HEK293 (cell line): ENCODE measurements around the gene WDR82.

ENCODE experiments used
- CTCF ChIA-PET: fragments of 350-600 bp; formaldehyde crosslinking; extraction: SDS; loops from one replicate; lab custom pipeline; 2021; ENCODE audit warnings: antibody characterized with exemption; lab: Yijun Ruan, JAX
- POLR2A ChIA-PET: fragments of 300-600 bp; formaldehyde crosslinking; extraction: SDS; loops from one replicate; lab custom pipeline; 2020; ENCODE audit warnings: antibody characterized with exemption, inconsistent platforms; lab: Yijun Ruan, JAX
- H3K27ac ChIP-seq: fragments of 200-500 bp; sonication (Bioruptor generic); 2 replicates; pipeline ENCODE4 v1.5.1; 2014; ENCODE audit warnings: low read depth, low read length, control low read depth, inconsistent platforms; ENCODE audit errors: extremely low read depth
- H3K36me3 ChIP-seq, 2 experiments: fragments of 200-500 bp in 1 of 2; sonication (Bioruptor generic) in 1 of 2; 1 replicate in 1 of 2; 2 replicates in 1 of 2; pipeline ENCODE4 v1.5.1; 2014 to 2017; ENCODE audit warnings: inconsistent platforms in 2 of 2, low read length in 2 of 2; ENCODE audit not compliant: control insufficient read depth in 2 of 2, insufficient read depth in 1 of 2
- H3K4me1 ChIP-seq: fragments of 200-500 bp; sonication (Bioruptor generic); 2 replicates; pipeline ENCODE4 v1.5.1; 2014; ENCODE audit warnings: mild to moderate bottlenecking, low read length, inconsistent platforms; ENCODE audit not compliant: control insufficient read depth, insufficient read depth
- H3K4me3 ChIP-seq: 2 replicates; pipeline ENCODE4 v1.5.1; 2011; ENCODE audit warnings: low read depth, mild to moderate bottlenecking, control low read depth, low read length, moderate library complexity
- H3K9me3 ChIP-seq: fragments of 200-500 bp; sonication (Bioruptor generic); 2 replicates; pipeline ENCODE4 v1.5.1; 2014; ENCODE audit warnings: low read depth, low read length, inconsistent platforms; ENCODE audit not compliant: control insufficient read depth, insufficient read depth
- EGR2 ChIP-seq: fragments of 450-650 bp; formaldehyde crosslinking; IDR thresholded peaks from 2 replicates; pipeline ENCODE4 v1.5.1; 2016; ENCODE audit warnings: low read depth, missing biosample characterization, missing genetic modification characterization
- GFI1B ChIP-seq: fragments of 450-650 bp; formaldehyde crosslinking; IDR thresholded peaks from 2 replicates; pipeline ENCODE4 v1.5.1; 2016; ENCODE audit warnings: missing biosample characterization, missing genetic modification characterization
- OVOL3 ChIP-seq: fragments of 450-650 bp; formaldehyde crosslinking; IDR thresholded peaks from 2 replicates; pipeline ENCODE4 v1.5.1; 2016; ENCODE audit warnings: missing biosample characterization, missing genetic modification characterization
- SALL2 ChIP-seq: fragments of 450-650 bp; formaldehyde crosslinking; IDR thresholded peaks from 2 replicates; pipeline ENCODE4 v1.5.0; 2017; ENCODE audit warnings: missing biosample characterization, mild to moderate bottlenecking, missing genetic modification characterization, borderline replicate concordance
- SP7 ChIP-seq: fragments of 450-650 bp; formaldehyde crosslinking; IDR thresholded peaks from 2 replicates; pipeline ENCODE4 v1.5.1; 2016; ENCODE audit warnings: missing biosample characterization, missing genetic modification characterization
- YY2 ChIP-seq: fragments of 450-650 bp; formaldehyde crosslinking; IDR thresholded peaks from 2 replicates; pipeline ENCODE4 v1.5.1; 2016; ENCODE audit warnings: missing biosample characterization, missing genetic modification characterization
- ZNF114 ChIP-seq: fragments of 450-650 bp; formaldehyde crosslinking; IDR thresholded peaks from 2 replicates; pipeline ENCODE4 v1.5.0; 2017; ENCODE audit warnings: missing biosample characterization, missing genetic modification characterization
- ZNF2 ChIP-seq: fragments of 450-650 bp; formaldehyde crosslinking; IDR thresholded peaks from 2 replicates; pipeline ENCODE4 v1.5.1; 2016; ENCODE audit warnings: missing biosample characterization, missing genetic modification characterization
- ZNF23 ChIP-seq: fragments of 450-650 bp; formaldehyde crosslinking; IDR thresholded peaks from 2 replicates; pipeline ENCODE4 v1.5.1; 2016; ENCODE audit warnings: missing biosample characterization, missing genetic modification characterization, borderline replicate concordance
- ZNF302 ChIP-seq: fragments of 450-650 bp; formaldehyde crosslinking; IDR thresholded peaks from 2 replicates; pipeline ENCODE4 v1.5.1; 2016; ENCODE audit warnings: missing biosample characterization, missing genetic modification characterization, low read depth
- ZNF501 ChIP-seq: fragments of 450-650 bp; formaldehyde crosslinking; IDR thresholded peaks from 2 replicates; pipeline ENCODE4 v1.5.1; 2016; ENCODE audit warnings: missing biosample characterization, missing genetic modification characterization
- ZNF548 ChIP-seq: fragments of 450-650 bp; formaldehyde crosslinking; IDR thresholded peaks from 2 replicates; pipeline ENCODE4 v1.5.1; 2016; ENCODE audit warnings: missing biosample characterization, missing genetic modification characterization
- ZNF558 ChIP-seq: fragments of 450-650 bp; formaldehyde crosslinking; IDR thresholded peaks from 2 replicates; pipeline ENCODE4 v1.5.1; 2016; ENCODE audit warnings: missing biosample characterization, missing genetic modification characterization
- ZNF571 ChIP-seq: fragments of 450-650 bp; formaldehyde crosslinking; IDR thresholded peaks from 2 replicates; pipeline ENCODE4 v1.5.0; 2017; ENCODE audit warnings: missing biosample characterization, missing genetic modification characterization
- ZNF624 ChIP-seq: fragments of 450-650 bp; formaldehyde crosslinking; IDR thresholded peaks from 2 replicates; pipeline ENCODE4 v1.5.1; 2017; ENCODE audit warnings: missing biosample characterization, missing genetic modification characterization
- ZNF747 ChIP-seq: fragments of 450-650 bp; formaldehyde crosslinking; IDR thresholded peaks from 2 replicates; pipeline ENCODE4 v1.5.1; 2016; ENCODE audit warnings: missing biosample characterization, missing genetic modification characterization
- ZNF776 ChIP-seq: fragments of 450-650 bp; formaldehyde crosslinking; IDR thresholded peaks from 2 replicates; pipeline ENCODE4 v1.5.0; 2017; ENCODE audit warnings: missing biosample characterization, missing genetic modification characterization, borderline replicate concordance
- TF ChIP-seq, protein P1 (sequence below): fragments of 450-650 bp; formaldehyde crosslinking; IDR thresholded peaks from 2 replicates; pipeline ENCODE4 v1.5.1; 2016; ENCODE audit warnings: missing biosample characterization, missing genetic modification characterization
- TF ChIP-seq, protein P2 (sequence below): fragments of 450-650 bp; formaldehyde crosslinking; IDR thresholded peaks from 2 replicates; pipeline ENCODE4 v1.5.1; 2016; ENCODE audit warnings: missing biosample characterization, missing genetic modification characterization
- TF ChIP-seq, protein P3 (sequence below): sonication (generic); formaldehyde crosslinking; IDR thresholded peaks from 2 replicates; pipeline ENCODE4 v1.8.1; 2022; ENCODE audit warnings: mild to moderate bottlenecking, moderate library complexity, missing genetic modification reagents
- TF ChIP-seq, protein P4 (sequence below): fragments of 450-650 bp; formaldehyde crosslinking; IDR thresholded peaks from 2 replicates; pipeline ENCODE4 v1.5.1; 2016; ENCODE audit warnings: missing biosample characterization, missing genetic modification characterization, borderline replicate concordance
- TF ChIP-seq, protein P5 (sequence below): fragments of 450-650 bp; formaldehyde crosslinking; IDR thresholded peaks from 2 replicates; pipeline ENCODE4 v1.5.1; 2016; ENCODE audit warnings: missing biosample characterization, missing genetic modification characterization
- TF ChIP-seq, protein P6 (sequence below): fragments of 450-650 bp; formaldehyde crosslinking; IDR thresholded peaks from 2 replicates; pipeline ENCODE4 v1.5.1; 2016; ENCODE audit warnings: missing biosample characterization, missing genetic modification characterization
- TF ChIP-seq, protein P7 (sequence below): fragments of 450-650 bp; IDR thresholded peaks from 2 replicates; pipeline ENCODE4 v1.5.1; 2018; ENCODE audit warnings: missing biosample characterization, missing genetic modification characterization

WDR82 gene

DNA sequence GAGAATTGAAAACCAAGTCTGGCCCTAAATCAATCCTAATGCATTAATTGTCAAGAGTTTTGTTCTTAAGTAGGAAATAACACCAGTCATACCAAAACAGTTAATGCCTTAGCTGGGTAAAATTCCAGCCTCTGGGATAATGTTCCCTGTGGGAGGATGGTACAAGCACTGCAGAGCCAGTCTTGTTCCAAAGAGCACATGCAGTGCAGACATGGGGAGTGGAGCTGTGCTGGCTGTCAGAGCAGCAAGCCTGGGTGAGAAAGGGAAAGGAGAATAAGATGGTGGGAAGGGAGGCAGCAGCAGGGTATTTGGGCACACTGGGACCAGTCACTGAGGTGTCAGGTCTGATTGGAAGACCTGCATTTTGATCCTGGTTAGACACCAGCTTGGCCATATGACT, 68.4 kb downstream of the WDR82 start:
- POLR2A ChIA-PET: interaction anchor here (1.5 kb wide), 1 partner anchor 55 kb away, joined by 5 read pairs; the partner anchor contains the start of gene POC1A
- CTCF ChIA-PET: interaction anchor here (0.6 to 3.6 kb wide), 3 partner anchors 10 to 238 kb away, joined by 3 to 20 read pairs (median 4); no protein-coding TSS in a partner anchor
- H3K9me3 ChIP-seq: no peaks in the 10 kb centered on the region

DNA sequence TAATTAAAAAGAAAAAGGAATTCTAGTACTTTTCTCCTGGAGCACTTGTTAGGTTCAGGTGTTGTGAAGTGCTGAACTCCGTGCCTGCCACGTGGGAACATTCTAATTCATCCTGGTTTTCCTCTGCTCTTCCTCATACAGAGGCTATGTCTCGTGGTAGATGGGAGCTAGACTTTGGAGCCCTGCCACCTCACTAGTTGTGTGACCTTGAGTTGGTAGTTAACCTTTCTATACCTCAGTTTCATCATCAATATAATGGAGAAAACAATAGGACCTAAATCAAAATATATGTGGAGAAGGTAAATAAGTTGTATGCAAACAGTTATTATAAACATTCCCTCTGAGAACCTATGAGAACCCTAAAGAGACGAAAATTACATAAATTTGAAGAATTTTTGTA, 69.9 kb downstream of the WDR82 start:
- peaks cover 46 to 97% of the 10 kb centered on the region in 2 experiments; a peak in 2 of 3 replicates for H3K36me3 ChIP-seq
- H3K4me1 ChIP-seq: no peaks in the 10 kb centered on the region
- no peaks in the 10 kb centered on the region for H3K9me3 ChIP-seq
- H3K27ac ChIP-seq: no peak overlapping the region
- H3K4me3 ChIP-seq: no peak overlapping the region
- ChIA-PET POLR2A (interaction anchor here (1.5 kb wide), 1 partner anchor 54 kb away, joined by 5 read pairs; the partner anchor contains the start of gene POC1A), CTCF (interaction anchor here (0.9 to 3.6 kb wide), 3 partner anchors 10 to 131 kb away, joined by 3 to 20 read pairs (median 5); no protein-coding TSS in a partner anchor)
- no peak for TF ChIP-seq ZNF747 (tag by site-specific recombination)
- no peak for TF ChIP-seq SP7 (tag by site-specific recombination)
- no peak for TF ChIP-seq ZNF776 (tag by site-specific recombination)
- TF ChIP-seq ZNF302 (tag by site-specific recombination): no peak
- TF ChIP-seq, protein P1, sequence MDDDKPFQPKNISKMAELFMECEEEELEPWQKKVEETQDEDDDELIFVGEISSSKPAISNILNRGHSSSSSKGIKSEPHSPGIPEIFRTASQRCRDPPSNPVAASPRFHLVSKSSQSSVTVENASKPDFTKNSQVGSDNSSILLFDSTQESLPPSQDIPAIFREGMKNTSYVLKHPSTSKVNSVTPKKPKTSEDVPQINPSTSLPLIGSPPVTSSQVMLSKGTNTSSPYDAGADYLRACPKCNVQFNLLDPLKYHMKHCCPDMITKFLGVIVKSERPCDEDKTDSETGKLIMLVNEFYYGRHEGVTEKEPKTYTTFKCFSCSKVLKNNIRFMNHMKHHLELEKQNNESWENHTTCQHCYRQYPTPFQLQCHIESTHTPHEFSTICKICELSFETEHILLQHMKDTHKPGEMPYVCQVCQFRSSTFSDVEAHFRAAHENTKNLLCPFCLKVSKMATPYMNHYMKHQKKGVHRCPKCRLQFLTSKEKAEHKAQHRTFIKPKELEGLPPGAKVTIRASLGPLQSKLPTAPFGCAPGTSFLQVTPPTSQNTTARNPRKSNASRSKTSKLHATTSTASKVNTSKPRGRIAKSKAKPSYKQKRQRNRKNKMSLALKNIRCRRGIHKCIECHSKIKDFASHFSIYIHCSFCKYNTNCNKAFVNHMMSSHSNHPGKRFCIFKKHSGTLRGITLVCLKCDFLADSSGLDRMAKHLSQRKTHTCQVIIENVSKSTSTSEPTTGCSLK: no peak
- TF ChIP-seq, protein P2, sequence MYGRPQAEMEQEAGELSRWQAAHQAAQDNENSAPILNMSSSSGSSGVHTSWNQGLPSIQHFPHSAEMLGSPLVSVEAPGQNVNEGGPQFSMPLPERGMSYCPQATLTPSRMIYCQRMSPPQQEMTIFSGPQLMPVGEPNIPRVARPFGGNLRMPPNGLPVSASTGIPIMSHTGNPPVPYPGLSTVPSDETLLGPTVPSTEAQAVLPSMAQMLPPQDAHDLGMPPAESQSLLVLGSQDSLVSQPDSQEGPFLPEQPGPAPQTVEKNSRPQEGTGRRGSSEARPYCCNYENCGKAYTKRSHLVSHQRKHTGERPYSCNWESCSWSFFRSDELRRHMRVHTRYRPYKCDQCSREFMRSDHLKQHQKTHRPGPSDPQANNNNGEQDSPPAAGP (tag by site-specific recombination): no peak
- TF ChIP-seq, protein P3, sequence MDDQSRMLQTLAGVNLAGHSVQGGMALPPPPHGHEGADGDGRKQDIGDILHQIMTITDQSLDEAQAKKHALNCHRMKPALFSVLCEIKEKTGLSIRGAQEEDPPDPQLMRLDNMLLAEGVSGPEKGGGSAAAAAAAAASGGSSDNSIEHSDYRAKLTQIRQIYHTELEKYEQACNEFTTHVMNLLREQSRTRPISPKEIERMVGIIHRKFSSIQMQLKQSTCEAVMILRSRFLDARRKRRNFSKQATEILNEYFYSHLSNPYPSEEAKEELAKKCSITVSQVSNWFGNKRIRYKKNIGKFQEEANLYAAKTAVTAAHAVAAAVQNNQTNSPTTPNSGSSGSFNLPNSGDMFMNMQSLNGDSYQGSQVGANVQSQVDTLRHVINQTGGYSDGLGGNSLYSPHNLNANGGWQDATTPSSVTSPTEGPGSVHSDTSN (CRISPR knock-in tag): no peak
- TF ChIP-seq, protein P4, sequence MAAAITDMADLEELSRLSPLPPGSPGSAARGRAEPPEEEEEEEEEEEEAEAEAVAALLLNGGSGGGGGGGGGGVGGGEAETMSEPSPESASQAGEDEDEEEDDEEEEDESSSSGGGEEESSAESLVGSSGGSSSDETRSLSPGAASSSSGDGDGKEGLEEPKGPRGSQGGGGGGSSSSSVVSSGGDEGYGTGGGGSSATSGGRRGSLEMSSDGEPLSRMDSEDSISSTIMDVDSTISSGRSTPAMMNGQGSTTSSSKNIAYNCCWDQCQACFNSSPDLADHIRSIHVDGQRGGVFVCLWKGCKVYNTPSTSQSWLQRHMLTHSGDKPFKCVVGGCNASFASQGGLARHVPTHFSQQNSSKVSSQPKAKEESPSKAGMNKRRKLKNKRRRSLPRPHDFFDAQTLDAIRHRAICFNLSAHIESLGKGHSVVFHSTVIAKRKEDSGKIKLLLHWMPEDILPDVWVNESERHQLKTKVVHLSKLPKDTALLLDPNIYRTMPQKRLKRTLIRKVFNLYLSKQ (tag by site-specific recombination): no peak
- no peak for TF ChIP-seq ZNF558

More for the DNA sequence above, 68.4 kb downstream of the WDR82 start:
- Histone ChIP-seq H3K27ac (no peak overlapping the region), H3K36me3 (peaks cover 40 to 97% of the 10 kb centered on the region in 2 experiments; a peak in 2 of 3 replicates), H3K4me3 (no peak overlapping the region), H3K4me1 (no peaks in the 10 kb centered on the region)
- TF ChIP-seq, protein P4 (tag by site-specific recombination): no peak
- TF ChIP-seq SALL2: no peak
- TF ChIP-seq, protein P5, sequence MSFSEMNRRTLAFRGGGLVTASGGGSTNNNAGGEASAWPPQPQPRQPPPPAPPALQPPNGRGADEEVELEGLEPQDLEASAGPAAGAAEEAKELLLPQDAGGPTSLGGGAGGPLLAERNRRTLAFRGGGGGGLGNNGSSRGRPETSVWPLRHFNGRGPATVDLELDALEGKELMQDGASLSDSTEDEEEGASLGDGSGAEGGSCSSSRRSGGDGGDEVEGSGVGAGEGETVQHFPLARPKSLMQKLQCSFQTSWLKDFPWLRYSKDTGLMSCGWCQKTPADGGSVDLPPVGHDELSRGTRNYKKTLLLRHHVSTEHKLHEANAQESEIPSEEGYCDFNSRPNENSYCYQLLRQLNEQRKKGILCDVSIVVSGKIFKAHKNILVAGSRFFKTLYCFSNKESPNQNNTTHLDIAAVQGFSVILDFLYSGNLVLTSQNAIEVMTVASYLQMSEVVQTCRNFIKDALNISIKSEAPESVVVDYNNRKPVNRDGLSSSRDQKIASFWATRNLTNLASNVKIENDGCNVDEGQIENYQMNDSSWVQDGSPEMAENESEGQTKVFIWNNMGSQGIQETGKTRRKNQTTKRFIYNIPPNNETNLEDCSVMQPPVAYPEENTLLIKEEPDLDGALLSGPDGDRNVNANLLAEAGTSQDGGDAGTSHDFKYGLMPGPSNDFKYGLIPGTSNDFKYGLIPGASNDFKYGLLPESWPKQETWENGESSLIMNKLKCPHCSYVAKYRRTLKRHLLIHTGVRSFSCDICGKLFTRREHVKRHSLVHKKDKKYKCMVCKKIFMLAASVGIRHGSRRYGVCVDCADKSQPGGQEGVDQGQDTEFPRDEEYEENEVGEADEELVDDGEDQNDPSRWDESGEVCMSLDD: no peak
- TF ChIP-seq ZNF548 (tag by site-specific recombination): no peak
- TF ChIP-seq YY2: no peak
- no peak for TF ChIP-seq ZNF114 (tag by site-specific recombination)
- no peak for TF ChIP-seq OVOL3 (tag by site-specific recombination)
- TF ChIP-seq ZNF23 (tag by site-specific recombination): no peak
- TF ChIP-seq, protein P6, sequence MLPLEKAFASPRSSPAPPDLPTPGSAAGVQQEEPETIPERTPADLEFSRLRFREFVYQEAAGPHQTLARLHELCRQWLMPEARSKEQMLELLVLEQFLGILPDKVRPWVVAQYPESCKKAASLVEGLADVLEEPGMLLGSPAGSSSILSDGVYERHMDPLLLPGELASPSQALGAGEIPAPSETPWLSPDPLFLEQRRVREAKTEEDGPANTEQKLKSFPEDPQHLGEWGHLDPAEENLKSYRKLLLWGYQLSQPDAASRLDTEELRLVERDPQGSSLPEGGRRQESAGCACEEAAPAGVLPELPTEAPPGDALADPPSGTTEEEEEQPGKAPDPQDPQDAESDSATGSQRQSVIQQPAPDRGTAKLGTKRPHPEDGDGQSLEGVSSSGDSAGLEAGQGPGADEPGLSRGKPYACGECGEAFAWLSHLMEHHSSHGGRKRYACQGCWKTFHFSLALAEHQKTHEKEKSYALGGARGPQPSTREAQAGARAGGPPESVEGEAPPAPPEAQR (tag by site-specific recombination): no peak
- TF ChIP-seq ZNF571 (tag by site-specific recombination): no peak
- TF ChIP-seq EGR2 (tag by site-specific recombination): no peak
- TF ChIP-seq, protein P7, sequence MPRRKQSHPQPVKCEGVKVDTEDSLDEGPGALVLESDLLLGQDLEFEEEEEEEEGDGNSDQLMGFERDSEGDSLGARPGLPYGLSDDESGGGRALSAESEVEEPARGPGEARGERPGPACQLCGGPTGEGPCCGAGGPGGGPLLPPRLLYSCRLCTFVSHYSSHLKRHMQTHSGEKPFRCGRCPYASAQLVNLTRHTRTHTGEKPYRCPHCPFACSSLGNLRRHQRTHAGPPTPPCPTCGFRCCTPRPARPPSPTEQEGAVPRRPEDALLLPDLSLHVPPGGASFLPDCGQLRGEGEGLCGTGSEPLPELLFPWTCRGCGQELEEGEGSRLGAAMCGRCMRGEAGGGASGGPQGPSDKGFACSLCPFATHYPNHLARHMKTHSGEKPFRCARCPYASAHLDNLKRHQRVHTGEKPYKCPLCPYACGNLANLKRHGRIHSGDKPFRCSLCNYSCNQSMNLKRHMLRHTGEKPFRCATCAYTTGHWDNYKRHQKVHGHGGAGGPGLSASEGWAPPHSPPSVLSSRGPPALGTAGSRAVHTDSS (tag by site-specific recombination): no peak
- TF ChIP-seq ZNF624 (tag by site-specific recombination): no peak
- no peak for TF ChIP-seq GFI1B
- TF ChIP-seq ZNF2: no peak
- no peak for TF ChIP-seq ZNF501
